Activated CD8-positive, alpha-beta memory T cell treated with anti-CD3 and anti-CD28 coated beads, Interleukin-2, amount 50 U/mL, for 24 hours (primary cell): ENCODE results near the gene PTBP2.

Experiments used
- DNase-seq: peaks from one replicate; pipeline ENCODE4 v3.0.0-alpha.2; 2020; ENCODE audit errors: extremely low read depth

Gene PTBP2

GRCh38 chr1:96820671-96821070 is 99.1 kb downstream of the PTBP2 start:
- DNase-seq, result no peak

- no peak for DNase-seq
Observed at GRCh38 chr1:96825231-96825630, 103.6 kb downstream of the PTBP2 start.

- no peak for DNase-seq
Observed at GRCh38 chr1:96825950-96826576, 104.5 kb downstream of the PTBP2 start.

GRCh38 chr1:96833376-96833775 is 111.8 kb downstream of the PTBP2 start:
- DNase-seq, result no peak

GRCh38 chr1:96834986-96835385 is 113.4 kb downstream of the PTBP2 start:
- no peak for DNase-seq

- DNase-seq, result no peak
Observed at GRCh38 chr1:96837057-96837780, 115.6 kb downstream of the PTBP2 start.

- no peak for DNase-seq
Observed at GRCh38 chr1:96837781-96838216, 116.2 kb downstream of the PTBP2 start.

GRCh38 chr1:96840396-96840795 is 118.8 kb downstream of the PTBP2 start:
- DNase-seq, result no peak

GRCh38 chr1:96842215-96842614 is 120.6 kb downstream of the PTBP2 start:
- DNase-seq, result no peak

- no peak for DNase-seq
Observed at GRCh38 chr1:96843196-96843595, 121.6 kb downstream of the PTBP2 start.

- no peak for DNase-seq
Observed at GRCh38 chr1:96843601-96844000, 122.0 kb downstream of the PTBP2 start.

- no peak for DNase-seq
Observed at GRCh38 chr1:96845464-96845863, 123.9 kb downstream of the PTBP2 start.

GRCh38 chr1:96861836-96862235 is 140.3 kb downstream of the PTBP2 start:
- DNase-seq, result no peak

GRCh38 chr1:96863449-96863848 is 141.9 kb downstream of the PTBP2 start:
- no peak for DNase-seq
